ENCODE data around the gene NIPBL.

Gene NIPBL

GRCh38 chr5:36881304-36881703 lies 4.7 kb downstream of the NIPBL start:
- Mint-ChIP-seq H3K4me3 (no peak overlapping the region), H3K27ac (no peak overlapping the region), H3K9me3 (no peaks in the 10 kb centered on the region), H3K4me1 (peaks cover 37% of the 10 kb centered on the region), H3K36me3 (ENCODE audit: low read depth) (peaks cover 20% of the 10 kb centered on the region), H3K27me3 (ENCODE audit: low read depth, poor library complexity) (no peaks in the 10 kb centered on the region)
- DNase-seq = no peak
- TF ChIP-seq CTCF (IDR thresholded peaks at IDR 0.05) = no peak

- Mint-ChIP-seq H3K27ac (no peak overlapping the region), H3K9me3 (no peaks in the 10 kb centered on the region), H3K4me3 (no peak overlapping the region), H3K27me3 (ENCODE audit: low read depth, poor library complexity) (no peaks in the 10 kb centered on the region), H3K4me1 (peaks cover 37% of the 10 kb centered on the region), H3K36me3 (ENCODE audit: low read depth) (peaks cover 24% of the 10 kb centered on the region)
- no peak for TF ChIP-seq CTCF (IDR thresholded peaks at IDR 0.05)
- DNase-seq = no peak
Observed at GRCh38 chr5:36881807-36882206, 5.2 kb downstream of the NIPBL start.

GRCh38 chr5:36882250-36882649 lies 5.7 kb downstream of the NIPBL start:
- H3K27ac Mint-ChIP-seq = no peak overlapping the region
- no peak for TF ChIP-seq CTCF (IDR thresholded peaks at IDR 0.05)
- peaks cover 37% of the 10 kb centered on the region for H3K4me1 Mint-ChIP-seq
- H3K4me3 Mint-ChIP-seq = no peak overlapping the region
- no peaks in the 10 kb centered on the region for H3K9me3 Mint-ChIP-seq
- DNase-seq = no peak
- H3K36me3 Mint-ChIP-seq (ENCODE audit: low read depth) = peaks cover 26% of the 10 kb centered on the region
- H3K27me3 Mint-ChIP-seq (ENCODE audit: low read depth, poor library complexity) = no peaks in the 10 kb centered on the region

GRCh38 chr5:36883894-36884462 lies 7.4 kb downstream of the NIPBL start:
- no peaks in the 10 kb centered on the region for H3K9me3 Mint-ChIP-seq
- H3K27me3 Mint-ChIP-seq (ENCODE audit: low read depth, poor library complexity) = no peaks in the 10 kb centered on the region
- H3K4me1 Mint-ChIP-seq = peaks cover 26% of the 10 kb centered on the region
- no peak for TF ChIP-seq CTCF (IDR thresholded peaks at IDR 0.05)
- H3K36me3 Mint-ChIP-seq (ENCODE audit: low read depth) = peaks cover 28% of the 10 kb centered on the region
- DNase-seq = no peak
- no peak overlapping the region for H3K27ac Mint-ChIP-seq
- H3K4me3 Mint-ChIP-seq = no peak overlapping the region

GRCh38 chr5:36885149-36885548 lies 8.6 kb downstream of the NIPBL start:
- no peaks in the 10 kb centered on the region for H3K27me3 Mint-ChIP-seq (ENCODE audit: low read depth, poor library complexity)
- H3K4me1 Mint-ChIP-seq = peaks cover 19% of the 10 kb centered on the region
- DNase-seq = no peak
- TF ChIP-seq CTCF (IDR thresholded peaks at IDR 0.05) = no peak
- no peaks in the 10 kb centered on the region for H3K9me3 Mint-ChIP-seq
- peaks cover 37% of the 10 kb centered on the region for H3K36me3 Mint-ChIP-seq (ENCODE audit: low read depth)
- H3K27ac Mint-ChIP-seq = no peak overlapping the region
- no peak overlapping the region for H3K4me3 Mint-ChIP-seq
